Stimulated activated CD8-positive, alpha-beta memory T cell treated with anti-CD3 and anti-CD28 coated beads, Interleukin-7, amount 100 ng/mL, for 4 hours (primary cell): Measurements from ENCODE around the gene SLC31A1.
"Not testable (repeated sequence)": the region's sequence is repeated elsewhere in the genome, so short reads cannot be mapped to it uniquely, and the experiment has no call there.

Experiments used
- DNase-seq, 2 donors: peaks; one replicate each; pipeline ENCODE4 v3.0.0-alpha.2; 2020; ENCODE audit warnings: low read depth in 2 of 2

The SLC31A1 gene

GRCh38 chr9:113261917-113262671, 40.8 kb downstream of the SLC31A1 start:
- DNase-seq: no peak

- DNase-seq: no peak
Observed at GRCh38 chr9:113266174-113266573, 44.8 kb downstream of the SLC31A1 start.

- no peak for DNase-seq
Observed at GRCh38 chr9:113267911-113268566, 46.7 kb downstream of the SLC31A1 start.

- no peak for DNase-seq
Observed at GRCh38 chr9:113269355-113269754, 48.0 kb downstream of the SLC31A1 start.

- DNase-seq: no peak
Observed at GRCh38 chr9:113269871-113270270, 48.5 kb downstream of the SLC31A1 start.

- DNase-seq: no peak
Observed at GRCh38 chr9:113274474-113275156, 53.3 kb downstream of the SLC31A1 start.

- peak; percentile 93 to 94 for DNase-seq
Observed at GRCh38 chr9:113275157-113276131, 54.1 kb downstream of the SLC31A1 start, which contains the start of the genes CDC26 and PRPF4. Gene CDC26, minus strand, starts transcription at chr9:113275572. Its CDS starts 3,065 bp downstream, at chr9:113272507. Gene PRPF4, plus strand, starts transcription at chr9:113275658. Its CDS starts 86 bp downstream, at chr9:113275744.

GRCh38 chr9:113278840-113279239, 57.5 kb downstream of the SLC31A1 start:
- no peak for DNase-seq

GRCh38 chr9:113281356-113281755, 60.0 kb downstream of the SLC31A1 start:
- no peak for DNase-seq

- no peak for DNase-seq
Observed at GRCh38 chr9:113289091-113289490, 67.7 kb downstream of the SLC31A1 start.

- DNase-seq: no peak
Observed at GRCh38 chr9:113290052-113290607, 68.8 kb downstream of the SLC31A1 start.

- DNase-seq: no peak
Observed at GRCh38 chr9:113293285-113293878, 72.0 kb downstream of the SLC31A1 start.

GRCh38 chr9:113296247-113296646, 74.9 kb downstream of the SLC31A1 start:
- not testable (repeated sequence) for DNase-seq

GRCh38 chr9:113296796-113297558, 75.6 kb downstream of the SLC31A1 start:
- no peak for DNase-seq

GRCh38 chr9:113298311-113298710, 77.0 kb downstream of the SLC31A1 start:
- DNase-seq: no peak

GRCh38 chr9:113298924-113299770, 77.8 kb downstream of the SLC31A1 start:
- DNase-seq: no peak

GRCh38 chr9:113299800-113300292, 78.5 kb downstream of the SLC31A1 start:
- DNase-seq: no peak

- DNase-seq: no peak
Observed at GRCh38 chr9:113301548-113301947, 80.2 kb downstream of the SLC31A1 start.
